GM12878 (cell line): Measurements from ENCODE around the gene NUDT16L1.

Source experiments
- BRCA1 ChIP-seq: IDR thresholded peaks from 2 replicates; pipeline ENCODE4 v1.6.1; 2011; ENCODE audit warnings: low read depth, low read length, improper control_type of control experiment
- CTCF ChIP-seq, 3 experiments: IDR thresholded peaks in 2 of 3; conservative IDR thresholded peaks in 1 of 3; 2 replicates each; pipeline ENCODE4 v1.5.1; 2011; ENCODE audit warnings: low read depth in 3 of 3, low read length in 3 of 3, mild to moderate bottlenecking in 3 of 3, control low read depth in 2 of 3, moderate library complexity in 2 of 3, inconsistent platforms in 1 of 3, mixed read lengths in 1 of 3; ENCODE audit not compliant: control insufficient read depth in 2 of 3, insufficient read depth in 1 of 3; ENCODE audit errors: extremely low read depth in 1 of 3
- E2F4 ChIP-seq: IDR thresholded peaks from 2 replicates; pipeline ENCODE4 v1.6.1; 2012; ENCODE audit warnings: low read depth, low read length, improper control_type of control experiment
- EZH2 ChIP-seq: IDR thresholded peaks from 2 replicates; pipeline ENCODE4 v1.6.1; 2012; ENCODE audit warnings: low read depth, mild to moderate bottlenecking, control low read depth, inconsistent platforms, low read length, borderline replicate concordance; ENCODE audit not compliant: control insufficient read depth
- FOXK2 ChIP-seq: fragments of 450-650 bp; IDR thresholded peaks from 2 replicates; pipeline ENCODE4 v1.6.1; 2017; ENCODE audit warnings: mild to moderate bottlenecking, moderate library complexity
- MTA2 ChIP-seq: fragments of 450-650 bp; IDR thresholded peaks from 2 replicates; pipeline ENCODE4 v1.6.1; 2016; ENCODE audit warnings: low read depth, mild to moderate bottlenecking, moderate library complexity
- POLR2A ChIP-seq: IDR thresholded peaks from 2 replicates; pipeline ENCODE4 v1.6.1; 2011; ENCODE audit warnings: low read depth, mild to moderate bottlenecking, low read length
- POLR2AphosphoS5 ChIP-seq: IDR thresholded peaks from 2 replicates; pipeline ENCODE4 v1.6.1; 2011; ENCODE audit warnings: mild to moderate bottlenecking, low read length, inconsistent platforms
- RBBP5 ChIP-seq: fragments of 200-600 bp; sonication (generic); conservative IDR thresholded peaks from 2 replicates; pipeline ENCODE4 v1.6.1; 2016
- REST ChIP-seq: IDR thresholded peaks from 2 replicates; pipeline ENCODE4 v1.6.1; 2012; ENCODE audit warnings: mild to moderate bottlenecking, low read depth, low read length
- SREBF1 ChIP-seq: IDR thresholded peaks from 2 replicates; pipeline ENCODE4 v1.6.1; 2012; ENCODE audit warnings: mild to moderate bottlenecking, low read length

- no peak for TF ChIP-seq CTCF (IDR thresholded peaks at IDR 0.05 in 2 of 3, conservative IDR thresholded peaks at IDR 0.05 in 1 of 3; ENCODE audit: control insufficient read depth in 2 of 3, extremely low read depth in 1 of 3, insufficient read depth in 1 of 3, low read depth in 3 of 3, low read length in 3 of 3)
- TF ChIP-seq POLR2AphosphoS5 = no peak
- no peak for TF ChIP-seq SREBF1
- no peak for TF ChIP-seq E2F4
- TF ChIP-seq EZH2 = no peak
- no peak for TF ChIP-seq MTA2
- TF ChIP-seq FOXK2 = no peak
- no peak for TF ChIP-seq RBBP5
- TF ChIP-seq BRCA1 = no peak
- TF ChIP-seq REST = no peak
- no peak for TF ChIP-seq POLR2A
These were observed 24.9 kb upstream of the NUDT16L1 start for GRCh38 chr16:4668313-4668960.
